GM23248 (cell line): ENCODE data around the gene TSPYL4. TPM values are rescaled to one million over a fixed set of nuclear protein-coding genes. Genes with fewer than 3 reads are reported as not detected.

Source experiments
- DNase-seq: peaks from one replicate; pipeline ENCODE4 v3.0.0-alpha.2; 2015
- H2AFZ ChIP-seq: fragments of 200-600 bp; sonication (generic); 2 replicates; pipeline ENCODE4 v1.6.1; 2016; ENCODE audit warnings: antibody characterized with exemption
- H3F3A ChIP-seq: fragments of 200-600 bp; sonication (generic); 2 replicates; pipeline ENCODE4 v1.6.1; 2016; ENCODE audit warnings: mild to moderate bottlenecking, antibody characterized with exemption, mixed run types; ENCODE audit not compliant: insufficient read depth
- H3K27ac ChIP-seq: fragments of 200-600 bp; sonication (generic); 2 replicates; pipeline ENCODE4 v1.5.1; 2016; ENCODE audit warnings: mild to moderate bottlenecking
- H3K27me3 ChIP-seq: fragments of 200-600 bp; sonication (generic); replicated peaks from 2 replicates; pipeline ENCODE4 v1.6.1; 2016; ENCODE audit warnings: mild to moderate bottlenecking; ENCODE audit not compliant: insufficient read depth
- H3K36me3 ChIP-seq: fragments of 200-600 bp; sonication (generic); 2 replicates; pipeline ENCODE4 v1.6.1; 2016; ENCODE audit warnings: low read depth, mild to moderate bottlenecking
- H3K4me1 ChIP-seq: fragments of 200-600 bp; sonication (generic); 2 replicates; pipeline ENCODE4 v1.6.1; 2016; ENCODE audit warnings: mild to moderate bottlenecking; ENCODE audit not compliant: insufficient read depth
- H3K4me2 ChIP-seq: fragments of 200-600 bp; sonication (generic); one replicate; pipeline ENCODE4 v1.6.1; 2016; ENCODE audit warnings: mild to moderate bottlenecking; ENCODE audit not compliant: unreplicated experiment
- H3K4me3 ChIP-seq: fragments of 200-600 bp; sonication (generic); 2 replicates; pipeline ENCODE4 v1.5.1; 2016; ENCODE audit warnings: mild to moderate bottlenecking
- H3K79me2 ChIP-seq: fragments of 200-600 bp; sonication (generic); 2 replicates; pipeline ENCODE4 v1.6.1; 2016; ENCODE audit warnings: mild to moderate bottlenecking; ENCODE audit not compliant: insufficient read depth
- H3K9ac ChIP-seq: fragments of 200-600 bp; sonication (generic); 2 replicates; pipeline ENCODE4 v1.6.1; 2016; ENCODE audit warnings: mild to moderate bottlenecking
- H3K9me2 ChIP-seq: fragments of 200-600 bp; sonication (generic); 2 replicates; pipeline ENCODE4 v1.6.1; 2016; ENCODE audit warnings: mixed run types, mild to moderate bottlenecking, moderate library complexity; ENCODE audit not compliant: insufficient read depth
- H3K9me3 ChIP-seq: fragments of 200-600 bp; sonication (generic); one replicate; pipeline ENCODE4 v1.6.1; 2017; ENCODE audit warnings: low read depth
- H4K20me1 ChIP-seq: fragments of 200-600 bp; sonication (generic); 2 replicates; pipeline ENCODE4 v1.6.0; 2016; ENCODE audit not compliant: insufficient read depth
- EZH2 ChIP-seq: fragments of 200-600 bp; sonication (generic); IDR thresholded peaks from 2 replicates; pipeline ENCODE4 v1.6.1; 2018; ENCODE audit warnings: antibody characterized with exemption, mild to moderate bottlenecking; ENCODE audit not compliant: insufficient read depth, poor library complexity, severe bottlenecking
- EZH2phosphoT487 ChIP-seq: fragments of 200-600 bp; sonication (generic); IDR thresholded peaks from 2 replicates; pipeline ENCODE4 v1.6.1; 2018; ENCODE audit warnings: antibody characterized with exemption, moderate library complexity, mild to moderate bottlenecking, low read depth; ENCODE audit not compliant: insufficient read depth
- WGBS, 2 experiments: methylation state at CpG; one replicate each; pipeline ENCODE4 v1.1.6; 2015 to 2017; ENCODE audit warnings: low lambda C conversion rate in 2 of 2, low coverage in 1 of 2; ENCODE audit errors: missing lambda C conversion rate in 2 of 2; 5-methylcytosine and 5-hydroxymethylcytosine counted together
- in situ Hi-C: fragments of 300-500 bp; cut with MboI; formaldehyde crosslinking; loops from 2 replicates; pipeline ENCODE4 v1.15.0; 2020
- polyA plus RNA-seq: library from polyadenylated mRNA; unstranded; fragments of >200 nt; fragmentation: Nextera tagmentation; extraction: Ambion mirVana; gene quantifications from 2 replicates; pipeline ENCODE4 v1.2.1, GENCODE V29; 2016
- total RNA-seq: library from RNA; depleted of rRNA; stranded (reverse); fragments of >200 nt; shearing (Covaris generic); gene quantifications from 2 replicates; pipeline ENCODE4 v1.2.3, GENCODE V29; 2014

TSPYL4 gene
- total and polyA plus RNA-seq, 2 experiments from 2014 or later: 32.3 to 38.2 TPM

- no peaks in the 10 kb centered on the region for H3K9me3 ChIP-seq
Observed at GRCh38 chr6:116238083-116238482, 15.8 kb downstream of the TSPYL4 start.

GRCh38 chr6:116234689-116235088 lies 19.2 kb downstream of the TSPYL4 start:
- Histone ChIP-seq H3K27me3 (no peaks in the 10 kb centered on the region), H3K36me3 (no peaks in the 10 kb centered on the region), H3K9me3 (no peaks in the 10 kb centered on the region), H3K79me2 (no peaks in the 10 kb centered on the region), H3K27ac (no peak overlapping the region), H3K9ac (no peak overlapping the region), H2AFZ (no peak overlapping the region), H3K4me1 (no peaks in the 10 kb centered on the region), H3F3A (no peaks in the 10 kb centered on the region), H4K20me1 (no peaks in the 10 kb centered on the region), H3K9me2 (no peaks in the 10 kb centered on the region), H3K4me3 (no peak overlapping the region), H3K4me2 (no peak overlapping the region)
- WGBS, 2 experiments: 81 to 83% methylated on average over 3 of the region's 3 CpGs
- no peak for TF ChIP-seq EZH2
- TF ChIP-seq EZH2phosphoT487: no peak
- DNase-seq: no peak
- in situ Hi-C loops: no loop called here

More at GRCh38 chr6:116238083-116238482, 15.8 kb downstream of the TSPYL4 start:
- Histone ChIP-seq H3K79me2 (no peaks in the 10 kb centered on the region), H3K4me2 (no peak overlapping the region), H3K4me1 (no peaks in the 10 kb centered on the region), H3K36me3 (no peaks in the 10 kb centered on the region), H3F3A (no peaks in the 10 kb centered on the region), H2AFZ (no peak overlapping the region), H3K9me2 (no peaks in the 10 kb centered on the region), H4K20me1 (no peaks in the 10 kb centered on the region), H3K27me3 (no peaks in the 10 kb centered on the region), H3K9ac (no peak overlapping the region), H3K27ac (no peak overlapping the region), H3K4me3 (no peak overlapping the region)
- DNase-seq: no peak
- in situ Hi-C loops: no loop called here
- TF ChIP-seq EZH2 (no peak), EZH2phosphoT487 (no peak)
- 86% methylated on average over 2 of the region's 2 CpGs for WGBS, 2 experiments

DNA sequence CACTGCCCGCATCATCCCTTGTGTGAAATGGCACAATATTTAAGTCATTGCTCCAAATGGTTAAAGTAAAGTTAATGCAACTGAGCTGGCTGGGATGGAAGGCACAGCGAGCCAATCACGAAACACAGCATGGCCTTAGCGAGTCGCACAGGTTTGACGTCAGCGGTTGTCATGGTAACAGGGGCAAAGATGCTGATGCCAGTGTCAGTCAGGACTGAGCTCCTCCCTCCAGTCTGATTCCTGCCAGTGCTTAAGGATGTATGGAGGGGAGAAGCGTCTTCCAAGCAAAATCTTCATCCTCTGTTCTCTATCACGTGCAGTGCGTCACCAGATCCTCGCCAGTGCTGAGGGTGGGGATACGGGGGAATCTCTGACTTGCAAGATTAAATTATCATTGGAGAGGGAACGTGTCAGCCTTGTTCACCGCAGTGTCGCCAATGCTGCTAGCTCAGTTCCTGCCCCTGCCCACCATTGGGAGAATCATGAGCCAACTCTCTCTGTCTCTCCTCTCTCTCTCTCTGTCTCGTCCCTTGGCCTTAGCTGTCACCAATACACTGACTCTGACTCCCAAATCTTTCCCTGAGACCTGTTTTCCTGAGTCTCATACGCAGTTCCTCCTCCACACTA lies 24.5 kb downstream of the TSPYL4 start:
- no peak for TF ChIP-seq EZH2
- TF ChIP-seq EZH2phosphoT487: no peak
- peak overlapping the region; percentile 96 for H2AFZ ChIP-seq
- no peaks in the 10 kb centered on the region for H3K9me2 ChIP-seq
- no peaks in the 10 kb centered on the region for H3F3A ChIP-seq
- H4K20me1 ChIP-seq: no peaks in the 10 kb centered on the region
- no peaks in the 10 kb centered on the region for H3K36me3 ChIP-seq
- H3K9me3 ChIP-seq: no peaks in the 10 kb centered on the region
- H3K27me3 ChIP-seq: no peaks in the 10 kb centered on the region
- 0 out of 2 replicates have a peak, but pooled peaks cover 5% of the 10 kb centered on the region for H3K4me1 ChIP-seq
- WGBS, 2 experiments: 12% methylated on average over 17 of the region's 17 CpGs
- peak; percentile 97 for DNase-seq
- peak overlapping the region; percentile 72 for H3K9ac ChIP-seq
- no peaks in the 10 kb centered on the region for H3K79me2 ChIP-seq
- peak overlapping the region; percentile 53 for H3K27ac ChIP-seq
- peak overlapping the region; percentile 74 for H3K4me3 ChIP-seq
- H3K4me2 ChIP-seq: peak overlapping the region; percentile 81
- in situ Hi-C loops: no loop called here

DNA sequence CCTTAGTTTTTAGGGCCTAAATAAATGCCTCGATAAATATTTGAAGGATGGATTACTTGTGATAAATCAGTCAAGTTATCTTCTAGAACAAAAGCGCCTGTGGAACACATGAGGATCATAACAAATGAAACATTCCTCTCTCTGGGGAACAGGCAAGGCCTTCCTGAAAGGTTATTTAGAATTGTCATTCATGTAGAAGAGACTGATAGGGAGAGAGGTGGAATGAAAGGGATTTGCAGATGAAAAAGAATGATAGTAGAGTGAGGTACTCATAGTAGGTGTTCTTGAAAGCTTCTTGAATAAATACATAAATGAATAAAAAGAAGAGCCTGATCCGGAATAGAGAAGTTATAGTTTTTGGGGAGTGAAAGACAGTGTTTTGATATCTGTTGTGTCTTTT lies 30.5 kb downstream of the TSPYL4 start:
- Histone ChIP-seq H3K27me3 (no peaks in the 10 kb centered on the region), H3K4me3 (no peak overlapping the region), H3K4me2 (no peak overlapping the region), H3K36me3 (no peaks in the 10 kb centered on the region), H3K27ac (no peak overlapping the region), H3K4me1 (peaks cover 30% of the 10 kb centered on the region), H2AFZ (no peak overlapping the region), H3K9me3 (no peaks in the 10 kb centered on the region), H3F3A (peaks cover 14% of the 10 kb centered on the region; the same call in 1 of the 2 replicates), H3K9me2 (no peaks in the 10 kb centered on the region), H3K9ac (no peak overlapping the region), H4K20me1 (no peaks in the 10 kb centered on the region), H3K79me2 (no peaks in the 10 kb centered on the region)
- WGBS, 2 experiments: 77 to 84% methylated on average over 3 of the region's 3 CpGs
- in situ Hi-C loops: no loop called here
- TF ChIP-seq EZH2 (no peak), EZH2phosphoT487 (no peak)
- no peak for DNase-seq
